WTC11 (cell line): Measurements from ENCODE around the gene ZNF581.

Experiments used
- CTCF ChIP-seq: fragments of 200-600 bp; IDR thresholded peaks from 2 replicates; pipeline ENCODE4 v1.8.0; 2022; ENCODE audit warnings: antibody characterized with exemption
- E2F1 ChIP-seq: sonication (generic); formaldehyde crosslinking; IDR thresholded peaks from 2 replicates; pipeline ENCODE4 v1.8.0; 2022; ENCODE audit warnings: mild to moderate bottlenecking, missing genetic modification reagents
- EMX1 ChIP-seq: fragments of 250-450 bp; sonication (Bioruptor Pico); IDR thresholded peaks from 2 replicates; pipeline ENCODE4 v1.8.0; 2021; ENCODE audit warnings: mild to moderate bottlenecking
- IRF2 ChIP-seq: sonication (generic); formaldehyde crosslinking; IDR thresholded peaks from 2 replicates; pipeline ENCODE4 v1.8.0; 2022; ENCODE audit warnings: low read depth, missing genetic modification reagents, borderline replicate concordance
- NFYB ChIP-seq: sonication (generic); formaldehyde crosslinking; conservative IDR thresholded peaks from 2 replicates; pipeline ENCODE4 v1.8.0; 2022; ENCODE audit warnings: low read depth, missing genetic modification reagents
- NR2C2 ChIP-seq: sonication (generic); formaldehyde crosslinking; IDR thresholded peaks from 2 replicates; pipeline ENCODE4 v1.8.0; 2022; ENCODE audit warnings: mild to moderate bottlenecking, missing genetic modification reagents
- ZNF138 ChIP-seq: sonication (generic); formaldehyde crosslinking; conservative IDR thresholded peaks from 2 replicates; pipeline ENCODE4 v1.8.1; 2022; ENCODE audit warnings: mild to moderate bottlenecking, moderate library complexity, missing genetic modification reagents

GRCh38 chr19:55670280-55671053 is 27.0 kb downstream of the ZNF581 start:
- TF ChIP-seq EMX1 (no peak), IRF2 (CRISPR knock-in tag) (no peak), NFYB (no peak), E2F1 (CRISPR knock-in tag) (no peak), NR2C2 (CRISPR knock-in tag) (no peak), ZNF138 (CRISPR knock-in tag) (no peak), CTCF (no peak)
